HG02938 (cell line): ENCODE measurements around the gene MYOD1.

Source experiments
- ATAC-seq: cut with Tn5 transposase; IDR thresholded peaks from one replicate; pipeline ENCODE4 v1.9.1; 2021; ENCODE audit warnings: mild to moderate bottlenecking, moderate library complexity; ENCODE audit not compliant: unreplicated experiment

MYOD1 gene

DNA sequence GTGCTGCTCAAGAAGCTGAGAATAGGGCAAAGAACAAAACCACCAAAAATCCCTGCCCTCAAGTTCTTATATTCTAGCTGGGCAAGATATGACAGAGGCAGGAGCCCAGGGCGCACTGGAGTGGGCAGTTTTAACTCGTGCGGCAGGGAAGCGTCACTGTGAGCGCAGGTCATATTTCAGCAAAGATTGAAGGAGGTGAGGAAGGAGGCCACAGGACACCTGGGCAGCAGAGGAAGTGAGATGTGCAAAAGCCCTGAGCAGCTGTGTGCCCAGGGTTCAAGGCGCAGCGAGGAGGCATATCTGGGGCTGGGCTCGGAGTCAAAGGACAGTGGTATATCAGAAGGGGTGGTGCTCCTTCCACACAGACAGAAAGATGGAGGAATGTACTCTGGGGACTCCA, 28.7 kb downstream of the MYOD1 start:
- ATAC-seq = no peak

DNA sequence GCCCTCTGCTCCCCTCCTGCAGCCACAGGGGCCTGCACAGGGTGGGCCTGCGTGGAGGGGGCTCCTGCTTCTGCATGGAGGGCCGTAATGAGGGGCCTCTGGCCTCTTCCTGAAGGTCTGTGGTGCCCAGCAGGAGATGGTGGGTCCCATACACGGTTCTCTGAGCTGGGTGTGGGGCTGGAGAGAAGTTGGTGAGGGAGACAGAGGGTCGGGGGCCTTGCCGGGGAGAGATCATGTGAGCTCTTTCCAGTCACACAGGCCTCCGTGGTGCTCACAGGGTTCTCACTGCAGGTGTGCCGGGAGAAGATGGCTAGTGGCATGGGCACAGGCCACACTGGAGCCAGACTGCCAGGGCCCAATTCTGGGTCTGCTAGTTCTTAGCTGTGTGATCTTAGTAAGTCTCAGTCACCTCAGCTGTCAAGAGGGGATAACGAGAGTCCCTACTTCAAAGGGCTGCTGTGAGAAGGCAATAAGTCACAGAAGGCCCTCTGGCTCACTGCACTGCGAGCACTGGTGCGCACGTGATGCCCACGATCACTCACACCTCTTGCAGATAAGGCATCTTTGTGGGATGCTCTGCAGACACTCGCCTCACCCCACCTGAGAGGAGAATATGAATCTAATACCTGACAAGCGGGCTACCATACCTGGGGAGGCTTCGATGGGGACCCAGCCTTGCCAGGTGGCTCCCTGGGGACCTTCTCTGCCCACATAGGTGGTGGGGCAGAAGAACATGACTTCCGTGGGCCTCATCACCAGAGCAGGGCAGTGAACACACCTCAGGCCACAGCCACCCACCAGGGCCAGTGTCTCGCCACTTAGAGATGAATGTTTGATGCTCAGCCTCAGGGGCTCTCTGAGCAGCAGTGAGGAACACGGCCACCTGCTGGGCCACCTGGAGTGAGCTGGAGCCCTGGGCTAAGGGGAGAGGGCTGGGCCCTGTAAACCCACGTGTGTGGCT, 29.7 kb downstream of the MYOD1 start:
- no peak for ATAC-seq

DNA sequence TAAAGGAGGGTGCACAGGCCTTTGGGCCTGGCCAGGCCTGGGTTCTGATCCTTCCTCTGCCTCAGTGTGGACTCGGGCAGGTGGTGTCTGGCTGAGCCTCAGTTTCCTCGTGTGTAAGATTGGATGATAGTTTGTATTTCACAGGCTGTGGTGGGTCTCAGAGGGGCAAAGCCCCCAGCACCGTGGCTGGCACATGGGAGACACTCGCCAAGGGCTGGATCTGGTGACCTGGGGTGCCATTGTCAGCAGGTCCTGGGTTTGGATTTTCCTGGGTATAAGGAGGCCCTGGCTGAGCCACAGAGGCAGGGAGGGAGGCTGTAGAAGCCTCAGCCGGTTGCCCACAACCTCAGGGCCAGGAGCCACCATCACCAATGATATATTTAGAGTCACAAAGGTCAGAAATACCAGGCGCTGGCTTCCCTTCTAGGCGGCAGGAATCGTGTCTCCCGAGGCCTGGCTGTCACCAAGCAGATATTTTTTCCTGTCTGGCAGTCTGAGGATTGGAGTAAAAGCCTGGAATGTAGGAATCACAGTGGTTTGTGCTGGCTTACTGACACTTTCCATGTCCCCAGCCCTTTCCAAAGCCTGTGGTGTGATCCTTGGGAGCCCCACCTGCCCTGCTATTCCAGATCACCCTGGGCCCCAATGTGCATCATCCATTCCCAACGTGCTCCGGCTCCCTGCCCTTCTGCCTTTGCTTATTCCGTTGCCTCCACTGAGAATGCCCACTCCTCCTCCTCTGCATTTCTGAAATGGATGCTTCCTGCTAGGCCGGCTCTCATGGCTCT, 30.8 kb downstream of the MYOD1 start:
- ATAC-seq = no peak

DNA sequence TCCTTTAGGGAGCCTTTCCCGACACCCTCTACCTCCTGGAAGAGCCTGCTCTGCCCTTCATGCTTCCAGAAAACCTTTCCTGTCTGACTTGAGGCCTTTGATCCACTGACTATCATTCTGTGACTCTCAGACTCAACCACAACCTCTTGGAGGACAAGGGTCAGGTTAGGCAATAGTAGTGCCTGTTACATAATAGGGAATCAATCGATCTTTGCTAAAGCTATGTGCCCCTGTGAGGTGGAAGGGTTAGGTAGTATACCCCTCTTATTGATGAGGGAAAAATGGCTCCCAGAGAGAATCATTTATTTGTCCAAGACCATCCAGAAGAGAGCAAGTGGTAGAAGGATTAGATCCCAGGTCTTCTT, 31.4 kb downstream of the MYOD1 start:
- ATAC-seq = no peak

DNA sequence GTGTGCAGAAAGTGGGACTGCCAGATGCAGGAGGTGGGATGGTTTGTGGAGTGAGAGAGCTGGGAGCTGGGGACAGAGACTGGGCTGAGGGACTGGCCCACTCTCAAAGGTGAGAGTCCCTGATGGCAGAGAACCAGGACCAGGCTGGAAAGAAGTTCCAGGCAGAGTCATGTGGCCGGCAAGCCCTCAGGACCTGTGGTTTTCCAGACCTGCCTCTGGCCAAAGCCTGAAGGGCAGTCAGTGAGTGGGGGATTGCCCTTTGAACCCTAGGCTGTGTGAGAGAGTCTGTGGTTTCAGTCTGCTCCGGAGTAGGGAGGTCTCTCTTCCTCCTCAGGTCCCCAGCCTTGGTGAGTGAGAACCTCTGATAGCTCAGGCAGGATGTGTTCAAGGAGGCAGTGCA, 32.2 kb downstream of the MYOD1 start:
- no peak for ATAC-seq

GRCh38 chr11:17752144-17752543, 32.8 kb downstream of the MYOD1 start:
- no peak for ATAC-seq

DNA sequence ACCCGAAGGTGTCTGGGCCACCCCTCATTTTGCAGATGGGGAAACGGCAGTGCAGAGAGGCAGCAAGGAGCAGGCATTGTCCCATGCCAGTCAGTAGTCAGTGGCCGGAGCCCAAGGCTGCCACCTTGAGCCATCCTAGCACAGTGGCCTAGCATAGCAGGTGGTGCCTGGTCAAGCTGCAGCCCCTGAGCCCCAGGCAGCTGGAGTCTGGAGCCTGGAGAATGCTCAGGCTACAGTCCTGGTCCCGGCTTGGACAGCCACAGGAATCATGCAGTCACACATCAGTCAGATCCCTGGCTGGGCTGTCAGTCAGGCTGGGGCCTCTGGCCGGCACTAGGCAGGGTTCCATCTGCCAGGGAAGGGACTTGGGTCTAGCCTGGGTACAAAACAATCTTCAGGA, 33.8 kb downstream of the MYOD1 start:
- ATAC-seq = no peak

GRCh38 chr11:17753641-17754040, 34.3 kb downstream of the MYOD1 start:
- ATAC-seq = no peak

DNA sequence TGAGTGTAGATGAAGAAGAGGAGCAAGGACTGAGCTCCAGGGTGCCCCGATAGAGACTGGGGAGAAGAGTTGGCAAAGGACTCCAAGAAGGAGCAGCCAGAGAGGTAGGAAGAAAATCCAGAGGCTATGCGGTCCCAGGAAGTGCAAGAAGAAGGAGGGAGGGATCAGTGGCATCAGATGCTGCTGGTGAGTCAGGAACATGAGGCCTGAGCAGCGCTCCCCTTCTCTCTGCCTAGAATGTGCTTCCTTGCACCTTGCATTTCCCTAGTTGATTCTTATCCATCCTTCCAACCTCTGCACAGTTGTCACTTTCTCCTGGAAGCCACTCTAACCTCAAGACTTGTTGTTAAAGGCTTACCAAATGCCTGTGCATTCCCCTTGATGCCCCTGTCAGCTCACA, 36.5 kb downstream of the MYOD1 start:
- no peak for ATAC-seq

DNA sequence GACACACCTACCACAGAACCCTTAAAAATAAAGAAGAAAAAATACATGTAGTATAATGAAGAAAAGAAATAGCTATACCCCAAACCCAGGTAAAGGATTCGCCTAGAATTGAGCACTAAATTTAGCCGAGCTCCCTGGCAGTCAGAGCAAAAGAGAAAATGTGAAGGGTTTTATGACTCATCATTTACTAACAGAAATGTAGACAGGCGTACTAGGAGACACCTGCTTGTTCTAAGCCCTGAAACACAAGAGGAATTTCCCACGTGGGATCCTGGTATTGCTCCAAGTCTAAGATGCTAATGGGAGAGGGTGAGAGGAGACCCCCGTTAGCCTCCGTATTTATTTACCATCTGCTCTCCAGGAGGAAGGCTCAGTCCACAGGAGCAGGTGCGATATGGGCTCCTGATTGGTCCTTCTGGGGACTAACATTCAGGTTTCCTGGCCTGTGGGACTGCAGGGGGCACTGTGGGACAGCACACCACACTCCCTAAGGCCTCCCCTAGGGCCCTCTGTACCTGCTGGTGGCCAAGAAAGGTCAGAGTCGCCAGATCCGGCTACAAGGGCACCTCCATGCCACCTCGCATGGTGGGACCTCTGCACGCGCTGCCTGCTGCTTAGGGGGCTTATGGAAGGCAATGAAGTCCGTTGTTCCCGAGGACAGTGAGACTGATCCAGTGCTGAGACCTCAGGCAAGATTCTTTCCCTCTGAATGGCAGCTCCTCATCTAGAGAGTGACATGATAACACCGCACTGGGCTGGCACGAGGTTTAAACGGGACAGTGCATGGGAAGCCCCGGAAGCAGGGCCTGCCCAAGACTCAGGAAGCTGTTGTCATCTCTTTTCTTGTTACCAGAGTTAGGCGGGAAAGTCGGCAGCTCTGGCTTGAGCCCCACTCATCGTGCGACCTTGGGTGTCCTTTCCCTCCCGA, 41.0 kb downstream of the MYOD1 start:
- no peak for ATAC-seq

DNA sequence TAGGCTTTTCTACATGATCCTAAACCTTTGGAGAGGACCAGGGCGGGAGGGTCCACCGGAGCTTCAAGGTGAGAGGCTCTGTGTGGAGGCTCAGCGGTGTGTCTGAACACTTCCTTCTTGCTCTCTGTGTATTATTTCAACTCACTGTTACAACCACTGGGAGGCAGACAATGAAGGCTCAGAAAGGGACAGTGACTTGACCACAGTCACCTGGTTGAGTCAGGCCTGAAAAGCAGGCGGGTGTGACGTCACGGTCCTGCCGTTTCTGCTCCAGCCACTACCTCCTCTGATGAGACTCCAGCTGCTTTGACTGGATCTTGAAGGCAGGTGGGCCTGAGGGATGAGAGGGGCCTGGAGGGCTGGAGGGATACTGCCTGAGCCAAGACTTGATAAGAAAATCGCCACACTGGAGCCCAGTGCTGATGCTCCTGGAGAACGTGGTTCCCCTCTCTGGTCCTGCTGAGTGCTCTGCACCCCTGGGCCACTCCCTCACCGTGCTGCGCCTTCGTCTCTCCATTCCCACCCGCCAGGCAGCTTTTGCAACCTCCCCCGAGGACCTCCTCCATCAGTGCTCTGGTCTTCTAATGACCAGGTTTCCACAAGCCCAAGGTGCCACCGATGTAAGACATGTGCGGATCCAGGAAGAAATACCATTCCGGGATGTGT, 43.1 kb downstream of the MYOD1 start:
- ATAC-seq = peak; percentile 59

- no peak for ATAC-seq
These were observed 43.9 kb downstream of the MYOD1 start for GRCh38 chr11:17763244-17763643.

DNA sequence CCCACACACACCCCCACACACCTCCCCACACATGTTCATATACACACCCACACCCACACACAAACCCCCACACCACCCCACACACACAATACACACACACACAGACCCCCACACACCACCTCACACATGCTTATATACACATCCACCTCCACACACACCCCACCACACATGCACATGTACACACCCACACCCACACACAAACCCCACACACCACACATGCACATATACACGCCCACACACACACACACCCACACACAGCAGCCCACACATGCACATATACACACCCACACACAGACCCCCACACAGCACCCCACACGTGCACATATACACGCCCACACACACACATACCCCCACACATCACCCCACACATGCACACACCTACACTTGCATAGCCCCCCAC, 44.3 kb downstream of the MYOD1 start:
- ATAC-seq = no peak

DNA sequence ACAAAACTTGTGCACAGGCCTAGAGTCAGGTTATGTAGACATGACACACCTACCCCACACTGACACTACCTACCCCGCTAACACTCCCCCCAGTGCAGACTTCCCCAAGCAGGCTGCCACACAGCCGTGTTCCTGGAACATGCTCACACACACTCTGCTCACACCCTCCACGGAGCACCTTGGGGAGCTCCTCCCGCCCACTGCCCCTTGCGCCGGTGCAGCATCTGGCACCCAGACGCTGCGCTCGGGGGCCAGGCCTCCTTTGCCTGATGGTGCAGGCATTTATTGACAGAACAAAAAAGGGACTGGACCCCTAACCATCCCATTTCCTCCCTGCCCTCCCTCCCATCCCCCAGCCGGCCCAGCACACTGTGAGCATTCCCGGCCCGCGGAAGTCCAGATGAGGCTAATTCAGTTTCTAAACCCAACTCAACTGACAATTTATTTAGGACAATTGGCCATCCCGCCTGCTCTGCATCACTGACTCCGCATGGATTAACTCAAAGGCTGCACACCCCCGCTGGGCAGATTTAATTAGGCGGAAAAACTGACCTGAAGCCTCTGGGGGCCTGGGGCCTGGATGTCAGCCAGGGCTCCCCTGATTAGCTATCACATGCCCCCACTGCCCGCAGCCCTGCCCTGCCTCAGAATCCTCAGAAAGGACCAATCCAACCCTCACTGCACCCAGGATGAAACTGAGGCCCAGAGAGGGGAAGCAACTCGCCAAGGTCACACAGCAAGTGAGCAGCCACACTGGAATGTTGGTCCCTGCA, 45.3 kb downstream of the MYOD1 start:
- ATAC-seq = no peak

DNA sequence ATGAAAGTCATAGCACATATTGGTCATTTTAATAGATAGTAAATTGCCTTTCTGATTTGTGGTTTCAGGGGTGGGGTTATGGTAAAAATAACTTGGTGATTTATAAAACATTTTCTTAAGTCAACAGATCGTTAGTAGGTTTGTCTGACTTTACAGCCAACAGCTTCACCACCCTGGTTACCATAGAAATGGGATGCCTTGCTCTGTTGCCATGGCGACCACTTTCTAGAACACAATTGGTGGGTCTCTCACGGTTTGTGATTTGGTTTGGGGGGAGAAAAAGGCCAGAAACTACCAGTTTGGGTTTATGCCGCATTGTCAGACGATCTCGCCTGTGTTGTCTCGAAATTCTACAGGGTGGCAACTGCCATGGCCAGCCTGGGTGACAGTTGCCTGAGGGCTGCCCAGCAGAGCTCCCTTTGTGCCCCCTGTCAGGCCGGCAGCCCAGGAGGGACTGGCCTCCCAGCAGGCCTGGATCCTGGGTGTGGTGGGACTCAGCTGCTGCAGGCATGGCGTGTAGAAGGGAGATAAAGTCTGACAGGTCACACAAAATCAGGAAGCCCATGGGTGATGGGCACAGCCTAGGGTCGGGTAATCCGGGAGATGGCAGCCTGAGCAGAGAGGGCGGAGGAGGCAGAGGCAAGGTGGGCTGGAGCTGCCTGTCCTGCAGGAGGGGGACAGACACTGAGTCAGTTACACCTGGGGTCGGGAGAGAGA, 46.1 kb downstream of the MYOD1 start:
- no peak for ATAC-seq

GRCh38 chr11:17766073-17766359, 46.6 kb downstream of the MYOD1 start:
- ATAC-seq = no peak

- ATAC-seq = no peak
These were observed 47.2 kb downstream of the MYOD1 start for GRCh38 chr11:17766590-17766989.

DNA sequence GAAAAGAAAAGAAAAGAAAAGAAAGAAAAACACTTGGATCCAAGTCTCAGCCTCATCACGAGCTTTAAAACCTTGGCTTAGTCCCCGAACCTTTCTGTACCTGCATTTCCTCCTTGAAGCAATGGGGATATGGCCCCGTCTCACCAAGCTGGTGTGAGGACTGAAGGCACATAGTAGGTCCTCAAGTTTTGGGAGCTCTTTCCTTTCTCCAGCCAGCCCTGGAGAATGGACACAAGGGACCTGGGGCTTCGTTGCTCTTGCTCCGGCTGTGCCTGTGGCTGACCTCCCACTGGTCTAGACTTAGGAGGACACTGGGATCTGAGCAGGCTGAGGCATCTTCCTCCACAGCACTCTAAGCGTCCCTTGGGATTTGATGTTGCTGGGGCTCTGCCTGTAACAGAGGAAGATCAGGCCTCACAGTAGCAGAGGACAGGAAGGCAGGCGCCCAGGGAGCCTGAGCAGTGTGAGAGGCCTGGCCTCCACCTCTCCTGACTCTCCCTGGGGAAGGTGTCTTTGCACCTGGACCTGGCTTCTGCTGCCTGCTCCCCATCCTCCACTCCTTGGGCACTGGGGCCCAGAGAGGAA, 48.0 kb downstream of the MYOD1 start:
- no peak for ATAC-seq

- no peak for ATAC-seq
These were observed 48.5 kb downstream of the MYOD1 start for GRCh38 chr11:17767914-17768313.
